GM23248 (cell line): ENCODE measurements around the gene CNTN2.

Experiments used
- EZH2 ChIP-seq: fragments of 200-600 bp; sonication (generic); IDR thresholded peaks from 2 replicates; pipeline ENCODE4 v1.6.1; 2018; ENCODE audit warnings: antibody characterized with exemption, mild to moderate bottlenecking; ENCODE audit not compliant: insufficient read depth, poor library complexity, severe bottlenecking
- EZH2phosphoT487 ChIP-seq: fragments of 200-600 bp; sonication (generic); IDR thresholded peaks from 2 replicates; pipeline ENCODE4 v1.6.1; 2018; ENCODE audit warnings: antibody characterized with exemption, moderate library complexity, mild to moderate bottlenecking, low read depth; ENCODE audit not compliant: insufficient read depth

- TF ChIP-seq EZH2 (no peak), EZH2phosphoT487 (no peak)
Measured at GRCh38 chr1:205014783-205015182, 28.2 kb upstream of the CNTN2 start.
